Common myeloid progenitor, CD34-positive (primary cell): ENCODE data around the gene SSPN.

Experiments
- CTCF ChIA-PET: fragments of 350-600 bp; sonication (Branson Sonifier 250); formaldehyde crosslinking; loops from one replicate; lab custom pipeline; 2021; ENCODE audit warnings: antibody characterized with exemption; lab: Charles Lee
- POLR2A ChIA-PET: fragments of 350-600 bp; sonication (Branson Sonifier 250); formaldehyde crosslinking; loops from one replicate; lab custom pipeline; 2021; ENCODE audit warnings: antibody characterized with exemption; lab: Charles Lee
- DNase-seq, 3 donors: peaks; one replicate each; pipeline versions ENCODE4 v3.0.0 to v3.0.0-alpha.2; 2013
- H3K27ac ChIP-seq, 2 experiments: 1 replicate in 1 of 2; 2 replicates in 1 of 2; pipeline ENCODE4 v1.7.0; 2013; ENCODE audit warnings: inconsistent platforms in 2 of 2, low read length in 2 of 2, mild to moderate bottlenecking in 2 of 2, low read depth in 1 of 2, moderate library complexity in 1 of 2; ENCODE audit not compliant: severe bottlenecking in 2 of 2, insufficient read depth in 1 of 2, poor library complexity in 1 of 2
- H3K27me3 ChIP-seq, 5 experiments: replicated peaks in 2 of 5; 1 replicate in 3 of 5; 2 replicates in 2 of 5; pipeline versions ENCODE4 v1.6.1 to v1.7.0; 2013; ENCODE audit warnings: low read length in 4 of 5, mild to moderate bottlenecking in 2 of 5, moderate library complexity in 2 of 5, inconsistent platforms in 1 of 5; ENCODE audit not compliant: insufficient read depth in 5 of 5, control insufficient read depth in 4 of 5
- H3K36me3 ChIP-seq, 4 experiments: 1 replicate in 2 of 4; 2 replicates in 2 of 4; pipeline versions ENCODE4 v1.6.1 to v1.7.0; 2013; ENCODE audit warnings: low read length in 3 of 4, control low read depth in 1 of 4, mild to moderate bottlenecking in 1 of 4; ENCODE audit not compliant: control insufficient read depth in 4 of 4, insufficient read depth in 4 of 4
- H3K4me1 ChIP-seq, 4 experiments: 1 replicate in 3 of 4; 2 replicates in 1 of 4; pipeline versions ENCODE4 v1.6.1 to v1.7.1; 2013; ENCODE audit warnings: low read length in 3 of 4, mild to moderate bottlenecking in 3 of 4, control low read depth in 1 of 4, inconsistent platforms in 1 of 4, moderate library complexity in 1 of 4; ENCODE audit not compliant: control insufficient read depth in 4 of 4, insufficient read depth in 4 of 4; ENCODE audit errors: control extremely low read depth in 1 of 4
- H3K4me3 ChIP-seq, 7 experiments: 1 replicate in 4 of 7; 2 replicates in 3 of 7; pipeline versions ENCODE4 v1.5.1 to v1.7.0; 2013; ENCODE audit warnings: mild to moderate bottlenecking in 7 of 7, low read length in 6 of 7, moderate library complexity in 6 of 7, inconsistent platforms in 2 of 7, low read depth in 2 of 7, control low read depth in 1 of 7; ENCODE audit not compliant: insufficient read depth in 4 of 7, control insufficient read depth in 1 of 7; ENCODE audit errors: extremely low read depth in 1 of 7
- H3K9me3 ChIP-seq, 5 experiments: 1 replicate in 4 of 5; 2 replicates in 1 of 5; pipeline versions ENCODE4 v1.6.1 to v1.7.1; 2013; ENCODE audit warnings: low read length in 4 of 5, mild to moderate bottlenecking in 2 of 5, inconsistent platforms in 1 of 5, low read depth in 1 of 5, moderate library complexity in 1 of 5; ENCODE audit not compliant: control insufficient read depth in 4 of 5, insufficient read depth in 2 of 5; ENCODE audit errors: control extremely low read depth in 1 of 5
- WGBS: methylation state at CpG from one replicate; pipeline ENCODE4 v1.1.5; 2013; ENCODE audit not compliant: insufficient coverage; 5-methylcytosine and 5-hydroxymethylcytosine counted together

SSPN gene

DNA sequence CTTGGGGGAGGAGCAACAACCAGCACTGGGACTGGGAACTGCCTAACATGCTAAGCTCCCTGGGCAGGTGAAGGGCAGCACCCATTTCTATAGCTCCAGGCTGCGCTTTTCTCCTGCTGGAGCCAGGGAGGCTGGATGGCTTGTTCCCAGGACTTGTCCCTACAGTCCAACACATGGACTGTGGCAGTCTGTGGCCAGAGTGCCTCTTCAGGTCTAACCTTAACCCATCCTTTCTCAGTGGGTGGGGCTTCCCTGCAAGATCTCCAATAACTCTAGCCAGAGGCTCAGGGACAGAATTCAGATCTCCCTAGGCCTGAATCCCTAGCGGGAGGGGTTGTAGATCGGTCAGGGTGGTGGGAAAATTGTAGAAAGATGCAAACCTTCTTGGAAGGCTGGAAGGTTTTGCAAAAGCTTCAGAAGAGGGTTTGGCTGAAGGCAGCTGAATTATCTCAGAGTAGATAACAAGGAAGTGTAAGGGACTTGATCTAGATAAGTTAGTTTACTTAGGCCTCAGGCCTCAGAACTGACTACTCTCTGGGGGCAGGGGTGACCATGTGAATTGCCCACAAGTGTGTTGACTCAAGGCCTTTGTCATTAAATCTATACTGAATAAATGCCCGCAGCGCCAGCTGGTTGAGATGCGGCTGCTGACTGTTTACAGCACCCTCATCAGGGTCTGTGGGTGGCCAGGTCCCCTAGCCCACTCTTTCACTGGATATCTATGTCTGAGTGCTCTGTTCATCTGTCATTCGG, 60.7 kb downstream of the SSPN start:
- WGBS: 92% methylated on average over 5 of the region's 7 CpGs
- no peak for DNase-seq
- no peaks in the 10 kb centered on the region for H3K27me3 ChIP-seq
- no peak overlapping the region for H3K27ac ChIP-seq
- ChIA-PET CTCF (interaction anchor here (0.6 to 1.3 kb wide), 3 partner anchors 12 to 25 kb away, joined by 3 read pairs; no protein-coding TSS in a partner anchor), POLR2A (interaction anchor here (0.6 kb wide), 1 partner anchor 73 kb away, joined by 3 read pairs; no protein-coding TSS in a partner anchor)
- no peaks in the 10 kb centered on the region for H3K36me3 ChIP-seq
- no peaks in the 10 kb centered on the region for H3K4me1 ChIP-seq
- H3K9me3 ChIP-seq: peaks cover 0 to 24% (median 13%) of the 10 kb centered on the region in 5 experiments
- H3K4me3 ChIP-seq: no peak overlapping the region

DNA sequence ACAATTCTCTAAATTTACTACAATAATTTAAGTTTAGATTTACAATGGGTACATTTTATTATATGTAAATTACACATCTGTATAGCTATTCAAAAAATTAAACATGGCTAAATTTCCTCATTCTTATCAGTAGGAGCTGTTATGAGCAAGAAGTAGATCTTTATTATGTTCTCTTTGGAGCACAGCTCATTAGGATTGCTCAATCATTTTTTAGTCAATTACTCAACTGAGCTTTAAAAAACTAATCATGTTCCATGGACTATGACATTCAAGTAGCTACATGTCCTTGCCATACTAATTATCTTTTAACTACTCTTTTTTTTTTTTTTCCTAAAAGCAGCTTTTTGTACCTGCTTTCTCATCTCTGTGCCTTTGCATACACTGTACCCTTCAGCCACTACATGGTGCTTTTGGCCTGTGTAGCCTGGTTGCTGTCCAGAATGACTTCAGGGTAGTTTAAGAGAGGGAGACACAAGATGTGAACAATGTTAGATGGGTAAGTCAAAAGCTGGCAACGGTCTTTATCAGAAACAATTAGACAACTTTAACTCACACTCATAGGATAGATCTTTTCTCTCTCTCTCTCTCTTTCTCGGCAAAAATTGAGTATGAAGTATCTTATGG, 69.0 kb downstream of the SSPN start:
- Histone ChIP-seq H3K27ac (no peak overlapping the region), H3K4me3 (no peak overlapping the region), H3K4me1 (no peaks in the 10 kb centered on the region), H3K27me3 (no peaks in the 10 kb centered on the region), H3K9me3 (peaks cover 0 to 3% (median 0%) of the 10 kb centered on the region in 5 experiments), H3K36me3 (no peaks in the 10 kb centered on the region)
- WGBS: no CpG with 5 or more reads among the region's 2 CpGs
- ChIA-PET CTCF (interaction anchor here (0.7 to 2.2 kb wide), 2 partner anchors 68 to 77 kb away, joined by 3 to 5 read pairs; no protein-coding TSS in a partner anchor), POLR2A (interaction anchor here (0.6 kb wide), 1 partner anchor 85 kb away, joined by 4 read pairs; no protein-coding TSS in a partner anchor)
- no peak for DNase-seq

DNA sequence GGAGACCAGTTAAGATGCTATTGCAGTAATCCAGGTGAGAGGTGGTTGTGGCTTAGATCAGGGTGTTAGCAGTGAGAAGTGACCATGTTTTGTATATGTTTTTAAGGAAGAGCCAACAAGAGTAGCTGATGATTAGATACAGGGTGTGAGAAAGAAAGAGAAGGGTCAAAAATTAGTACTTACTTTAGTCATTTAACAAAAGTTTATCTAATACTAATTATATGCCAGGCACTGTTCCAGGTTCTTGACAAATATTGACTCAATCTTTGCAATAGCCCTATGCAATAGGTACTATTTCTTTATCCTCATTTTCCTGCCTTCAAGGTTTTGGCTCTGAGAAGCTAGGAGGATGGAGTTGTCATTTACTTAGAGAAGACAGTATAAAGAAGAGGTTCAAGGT, 70.2 kb downstream of the SSPN start:
- H3K4me1 ChIP-seq: no peaks in the 10 kb centered on the region
- H3K4me3 ChIP-seq: no peak overlapping the region
- no peak overlapping the region for H3K27ac ChIP-seq
- peaks cover 0 to 3% (median 0%) of the 10 kb centered on the region in 5 experiments for H3K9me3 ChIP-seq
- no peaks in the 10 kb centered on the region for H3K36me3 ChIP-seq
- ChIA-PET CTCF (no interaction called here), POLR2A (no interaction called here)
- DNase-seq: no peak
- no peaks in the 10 kb centered on the region for H3K27me3 ChIP-seq

DNA sequence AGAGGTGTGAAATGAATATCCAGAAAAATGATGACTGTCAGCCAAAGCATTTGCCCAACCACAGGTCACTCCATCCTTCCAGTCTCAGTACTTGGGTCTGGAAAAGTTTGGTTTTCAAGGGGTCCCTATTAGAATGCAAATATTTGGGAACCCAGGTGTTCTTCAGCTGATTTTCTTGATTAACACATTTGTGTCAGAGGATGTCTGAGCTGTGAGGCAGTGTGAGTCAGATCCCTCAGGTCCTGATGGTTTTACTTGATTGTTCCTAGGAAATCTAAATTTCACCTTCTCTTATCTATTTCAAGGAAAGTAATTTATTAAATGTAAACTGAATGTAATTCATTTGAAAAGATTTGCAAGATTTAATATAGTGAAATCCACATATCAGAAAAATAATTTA, 71.5 kb downstream of the SSPN start:
- H3K27me3 ChIP-seq: no peaks in the 10 kb centered on the region
- no peak overlapping the region for H3K4me3 ChIP-seq
- POLR2A ChIA-PET: no interaction called here
- CTCF ChIA-PET: no interaction called here
- DNase-seq: no peak
- no peaks in the 10 kb centered on the region for H3K36me3 ChIP-seq
- H3K27ac ChIP-seq: no peak overlapping the region
- peaks cover 0 to 5% (median 2%) of the 10 kb centered on the region in 4 experiments for H3K4me1 ChIP-seq
- peaks cover 0 to 3% (median 0%) of the 10 kb centered on the region in 5 experiments for H3K9me3 ChIP-seq

DNA sequence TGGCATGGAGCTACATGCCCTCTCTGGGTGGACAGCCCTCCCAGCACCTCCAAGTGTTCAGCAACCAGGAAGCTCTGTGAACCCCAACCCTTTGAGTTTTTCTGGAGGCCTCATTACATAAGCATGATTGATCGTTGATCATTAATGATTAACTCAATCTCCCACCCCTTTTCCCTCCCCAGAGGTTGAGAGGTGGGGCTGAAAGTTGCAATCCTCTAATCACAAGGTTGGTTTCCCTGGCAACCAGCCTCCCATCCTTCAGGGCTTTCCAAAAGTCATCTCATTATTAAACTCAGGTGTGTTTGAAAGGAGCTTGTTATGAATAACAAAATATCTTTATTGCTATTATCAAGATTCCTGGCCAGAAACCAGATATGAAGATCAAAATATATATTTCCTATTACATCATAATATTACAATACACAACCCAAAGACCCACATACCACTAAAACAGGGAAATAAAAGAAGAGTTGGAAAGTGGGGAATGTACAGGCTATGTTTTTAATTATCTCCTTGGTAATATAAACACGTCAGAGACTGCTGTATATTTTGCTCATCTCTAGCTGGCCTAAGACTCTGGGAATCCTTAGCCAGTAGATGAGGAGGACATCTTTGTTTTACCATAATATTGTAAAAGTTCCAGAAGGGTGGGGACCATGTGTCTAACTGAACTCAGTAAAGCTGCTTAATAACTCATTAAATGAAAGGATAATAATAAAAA, 73.6 kb downstream of the SSPN start:
- no CpG with 5 or more reads among the region's 2 CpGs for WGBS
- H3K9me3 ChIP-seq: no peaks in the 10 kb centered on the region
- ChIA-PET POLR2A (no interaction called here), CTCF (interaction anchor here (1.0 kb wide), 1 partner anchor 13 kb away, joined by 3 read pairs; no protein-coding TSS in a partner anchor)
- no peak overlapping the region for H3K4me3 ChIP-seq
- DNase-seq: no peak
- H3K27ac ChIP-seq: no peak overlapping the region
- H3K27me3 ChIP-seq: no peaks in the 10 kb centered on the region
- H3K4me1 ChIP-seq: peaks cover under 1 to 25% (median 14%) of the 10 kb centered on the region in 4 experiments
- no peaks in the 10 kb centered on the region for H3K36me3 ChIP-seq

DNA sequence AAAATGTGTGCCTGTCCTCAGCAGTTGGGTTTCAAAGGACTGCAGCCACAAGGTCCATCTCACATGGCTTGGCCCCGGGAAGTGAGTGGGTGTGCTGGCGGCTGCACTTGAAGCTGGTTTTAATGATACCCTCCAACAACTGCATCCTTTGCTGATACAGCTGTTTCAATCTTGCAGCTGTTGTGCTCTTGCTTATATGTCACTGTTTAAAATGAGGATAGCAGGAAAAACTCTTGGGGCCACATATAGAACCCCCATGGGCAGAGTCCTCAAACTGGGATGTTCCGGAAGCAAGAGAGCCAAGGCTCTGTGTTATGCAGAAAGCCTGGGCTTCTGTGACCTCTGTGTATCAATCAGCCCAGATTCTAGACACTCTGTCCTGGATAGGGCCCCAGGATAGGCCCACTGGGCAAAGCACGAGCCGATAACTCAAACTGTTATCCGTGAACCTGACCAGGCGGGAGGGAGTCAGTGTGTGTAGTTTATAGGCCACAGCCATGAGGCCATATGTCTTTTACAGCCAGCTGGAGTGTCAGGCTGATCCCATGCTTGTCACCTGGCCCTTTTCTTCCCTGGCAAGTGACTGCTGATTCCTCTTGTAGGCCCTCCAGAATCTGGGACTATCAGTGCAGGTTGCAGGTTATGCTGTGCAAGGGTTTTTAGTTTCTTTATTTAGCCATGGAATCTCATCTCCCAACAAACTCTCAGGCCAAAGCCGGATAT, 74.3 kb downstream of the SSPN start:
- ChIA-PET CTCF (interaction anchor here (1.0 kb wide), 1 partner anchor 14 kb away, joined by 3 read pairs; no protein-coding TSS in a partner anchor), POLR2A (no interaction called here)
- H3K27me3 ChIP-seq: no peaks in the 10 kb centered on the region
- DNase-seq: no peak
- no peaks in the 10 kb centered on the region for H3K9me3 ChIP-seq
- H3K4me3 ChIP-seq: no peak overlapping the region
- peaks cover 3 to 32% (median 20%) of the 10 kb centered on the region in 4 experiments for H3K4me1 ChIP-seq
- 96% methylated on average over 6 of the region's 8 CpGs for WGBS
- no peaks in the 10 kb centered on the region for H3K36me3 ChIP-seq
- H3K27ac ChIP-seq: no peak overlapping the region
